Measurements from ENCODE around the gene SLC66A3.
A peak's percentile ranks its signal among the peaks of the same experiment; 100 is the strongest.

Gene SLC66A3

DNA sequence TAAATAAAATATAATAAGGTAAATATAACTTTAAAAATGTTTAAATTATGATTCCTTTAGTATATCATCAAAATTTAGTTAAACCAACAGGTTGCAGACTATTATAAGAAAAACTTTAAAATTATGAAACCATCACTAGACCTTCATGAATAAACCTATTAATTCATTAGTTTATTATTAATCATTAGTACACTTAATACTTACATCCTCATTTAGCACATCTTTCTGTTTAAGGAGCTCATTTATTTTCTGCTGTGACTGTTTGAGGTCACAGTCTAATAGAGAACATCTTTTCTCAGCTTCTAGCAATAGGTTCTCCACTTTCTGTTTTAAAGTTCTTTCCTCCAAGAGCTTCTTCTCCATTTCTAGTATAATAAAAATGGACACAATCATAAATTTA, 52.8 kb downstream of the SLC66A3 start:
- DNase-seq (ENCODE audit: insufficient read length, low spot score) (no peak), FAIRE-seq (no peak)

DNA sequence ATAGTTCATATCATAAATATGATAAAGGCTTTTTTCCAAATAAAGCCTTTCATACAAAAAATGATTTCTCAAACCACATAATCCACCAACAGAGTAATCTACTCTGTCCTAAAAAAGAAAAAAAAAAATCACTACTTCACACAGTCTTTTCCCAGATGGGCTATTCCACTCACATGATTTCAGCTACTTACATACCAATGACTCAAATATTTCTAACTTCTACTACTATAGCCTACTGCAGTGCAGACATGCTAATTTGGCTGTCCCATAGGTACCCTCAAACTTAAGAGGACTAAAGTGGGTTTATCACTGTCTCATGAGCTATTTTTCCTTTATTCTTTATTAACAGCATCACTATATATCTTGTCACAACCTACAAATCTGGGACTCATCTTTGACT, 57.4 kb downstream of the SLC66A3 start:
- FAIRE-seq (no peak), DNase-seq (ENCODE audit: insufficient read length, low spot score) (no peak)

- FAIRE-seq (peak; percentile 13), DNase-seq (ENCODE audit: insufficient read length, low spot score) (no peak)
Measured at GRCh38 chr2:11213090-11213638, 57.9 kb downstream of the SLC66A3 start.

DNA sequence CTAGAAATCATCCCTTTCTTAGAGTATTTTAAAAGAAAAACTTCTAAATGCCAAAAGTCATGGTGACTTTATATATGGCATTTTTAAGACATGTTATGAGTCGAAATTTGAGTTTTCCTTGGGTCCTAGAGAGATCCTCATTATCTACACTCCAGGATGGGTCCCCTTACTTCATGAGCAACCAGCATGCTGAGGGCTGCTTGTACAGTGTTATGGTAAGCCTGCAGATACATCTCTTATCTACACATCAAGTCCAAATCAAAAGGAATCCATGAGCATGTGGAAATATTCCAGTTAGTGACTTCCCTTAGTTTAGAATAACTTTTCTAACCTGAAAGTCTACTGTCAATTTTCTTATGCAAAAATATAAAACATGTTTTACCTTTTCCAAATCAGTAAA, 58.7 kb downstream of the SLC66A3 start:
- DNase-seq (ENCODE audit: insufficient read length, low spot score), result no peak
- FAIRE-seq, result no peak

DNA sequence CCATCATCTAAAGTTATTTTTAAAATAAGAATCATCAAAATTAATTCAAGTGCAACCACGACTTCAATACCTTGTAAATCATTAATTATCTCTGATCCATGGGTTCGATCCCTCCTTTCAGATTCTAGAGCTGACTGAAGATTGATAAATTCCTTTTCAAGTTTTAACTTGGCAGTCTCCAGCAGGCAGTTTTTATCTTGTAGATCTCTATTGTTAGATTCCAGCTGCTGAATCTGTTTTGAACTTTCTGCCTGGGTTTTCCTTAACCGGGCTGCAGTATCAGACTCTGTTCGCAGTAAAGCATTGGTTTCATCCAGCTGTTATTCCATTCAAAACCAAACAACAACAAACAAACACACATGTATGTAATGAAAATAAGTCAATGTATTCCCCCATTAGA, 59.5 kb downstream of the SLC66A3 start:
- DNase-seq (ENCODE audit: insufficient read length, low spot score) (no peak), FAIRE-seq (no peak)

GRCh38 chr2:11215407-11215806, 60.1 kb downstream of the SLC66A3 start:
- FAIRE-seq (no peak), DNase-seq (ENCODE audit: insufficient read length, low spot score) (no peak)

- no peak for FAIRE-seq
- DNase-seq (ENCODE audit: insufficient read length, low spot score), result no peak
Measured at GRCh38 chr2:11220445-11220844, 65.2 kb downstream of the SLC66A3 start.

GRCh38 chr2:11222845-11223244, 67.6 kb downstream of the SLC66A3 start:
- no peak for FAIRE-seq
- DNase-seq (ENCODE audit: insufficient read length, low spot score), result no peak

DNA sequence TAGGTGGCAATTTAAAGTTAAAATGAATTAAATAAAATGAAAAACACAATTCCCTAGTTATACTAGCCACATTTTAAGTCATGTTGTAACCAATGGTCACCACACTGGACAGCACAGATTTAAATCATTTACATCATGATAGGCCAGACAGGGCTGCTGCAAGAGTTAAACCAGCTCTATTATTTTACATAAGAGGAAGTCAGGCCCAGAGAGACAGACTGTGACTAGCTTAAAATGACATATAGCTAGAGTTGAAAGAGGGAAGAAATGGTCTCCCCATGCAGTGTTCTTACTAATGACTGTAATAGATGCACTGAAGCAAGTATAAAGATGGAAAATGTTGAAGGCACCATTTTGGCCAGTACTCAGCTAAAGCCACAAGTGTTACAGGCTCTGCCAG, 69.6 kb downstream of the SLC66A3 start:
- FAIRE-seq (no peak), DNase-seq (ENCODE audit: insufficient read length, low spot score) (no peak)

GRCh38 chr2:11227595-11227994, 72.3 kb downstream of the SLC66A3 start:
- DNase-seq (ENCODE audit: insufficient read length, low spot score) (no peak), FAIRE-seq (no peak)
